ENCODE measurements around the gene TMEM129.

TMEM129 gene

DNA sequence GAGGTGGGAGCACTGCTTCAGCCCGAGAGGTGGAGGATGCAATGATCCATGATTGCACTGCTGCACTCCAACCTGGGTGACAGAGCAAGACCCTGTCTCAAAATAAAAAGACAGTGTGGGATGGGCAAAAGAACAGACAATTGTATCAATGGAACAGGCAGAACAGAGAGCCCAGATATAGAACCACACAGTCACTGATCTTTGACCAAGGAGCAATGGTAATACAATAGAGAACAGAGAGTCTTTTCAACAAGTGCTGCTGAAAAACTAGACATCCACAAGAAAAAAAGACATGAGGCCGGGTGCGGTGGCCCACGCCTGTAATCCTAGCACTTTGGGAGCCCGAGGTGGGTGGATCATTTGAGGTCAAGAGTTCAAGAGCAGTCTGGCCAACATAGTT is 42.9 kb downstream of the TMEM129 start:
- H3K27me3 ChIP-seq (ENCODE audit: insufficient read depth, low read length): no peaks in the 10 kb centered on the region
- TF ChIP-seq EZH2 (IDR thresholded peaks at IDR 0.05; ENCODE audit: borderline replicate concordance, low read length): no peak
- TF ChIP-seq, protein P1, sequence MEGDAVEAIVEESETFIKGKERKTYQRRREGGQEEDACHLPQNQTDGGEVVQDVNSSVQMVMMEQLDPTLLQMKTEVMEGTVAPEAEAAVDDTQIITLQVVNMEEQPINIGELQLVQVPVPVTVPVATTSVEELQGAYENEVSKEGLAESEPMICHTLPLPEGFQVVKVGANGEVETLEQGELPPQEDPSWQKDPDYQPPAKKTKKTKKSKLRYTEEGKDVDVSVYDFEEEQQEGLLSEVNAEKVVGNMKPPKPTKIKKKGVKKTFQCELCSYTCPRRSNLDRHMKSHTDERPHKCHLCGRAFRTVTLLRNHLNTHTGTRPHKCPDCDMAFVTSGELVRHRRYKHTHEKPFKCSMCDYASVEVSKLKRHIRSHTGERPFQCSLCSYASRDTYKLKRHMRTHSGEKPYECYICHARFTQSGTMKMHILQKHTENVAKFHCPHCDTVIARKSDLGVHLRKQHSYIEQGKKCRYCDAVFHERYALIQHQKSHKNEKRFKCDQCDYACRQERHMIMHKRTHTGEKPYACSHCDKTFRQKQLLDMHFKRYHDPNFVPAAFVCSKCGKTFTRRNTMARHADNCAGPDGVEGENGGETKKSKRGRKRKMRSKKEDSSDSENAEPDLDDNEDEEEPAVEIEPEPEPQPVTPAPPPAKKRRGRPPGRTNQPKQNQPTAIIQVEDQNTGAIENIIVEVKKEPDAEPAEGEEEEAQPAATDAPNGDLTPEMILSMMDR (IDR thresholded peaks at IDR 0.05; ENCODE audit: low read length): no peak
- H3K9ac ChIP-seq (ENCODE audit: low read length): no peak overlapping the region
- H3K27ac ChIP-seq (ENCODE audit: low read depth, low read length, poor library complexity, severe bottlenecking): no peak overlapping the region
- H3K4me3 ChIP-seq (ENCODE audit: low read depth, low read length, poor library complexity, severe bottlenecking): no peak overlapping the region
- no peaks in the 10 kb centered on the region for H3K9me2 ChIP-seq (ENCODE audit: low read depth, low read length)
- H3K79me2 ChIP-seq (ENCODE audit: insufficient read depth, low read length): no peaks in the 10 kb centered on the region
- H3K9me3 ChIP-seq (ENCODE audit: low read length): no peaks in the 10 kb centered on the region
- no peaks in the 10 kb centered on the region for H4K20me1 ChIP-seq (ENCODE audit: insufficient read depth, low read length)
- H3K4me2 ChIP-seq (ENCODE audit: low read length): no peak overlapping the region
- no peaks in the 10 kb centered on the region for H3F3A ChIP-seq (ENCODE audit: insufficient read depth, low read length)
- no peaks in the 10 kb centered on the region for H3K4me1 ChIP-seq (ENCODE audit: insufficient read depth, low read length, severe bottlenecking)
- H2AFZ ChIP-seq (ENCODE audit: low read length): no peak overlapping the region
- no peaks in the 10 kb centered on the region for H3K36me3 ChIP-seq (ENCODE audit: insufficient read depth, low read length)

DNA sequence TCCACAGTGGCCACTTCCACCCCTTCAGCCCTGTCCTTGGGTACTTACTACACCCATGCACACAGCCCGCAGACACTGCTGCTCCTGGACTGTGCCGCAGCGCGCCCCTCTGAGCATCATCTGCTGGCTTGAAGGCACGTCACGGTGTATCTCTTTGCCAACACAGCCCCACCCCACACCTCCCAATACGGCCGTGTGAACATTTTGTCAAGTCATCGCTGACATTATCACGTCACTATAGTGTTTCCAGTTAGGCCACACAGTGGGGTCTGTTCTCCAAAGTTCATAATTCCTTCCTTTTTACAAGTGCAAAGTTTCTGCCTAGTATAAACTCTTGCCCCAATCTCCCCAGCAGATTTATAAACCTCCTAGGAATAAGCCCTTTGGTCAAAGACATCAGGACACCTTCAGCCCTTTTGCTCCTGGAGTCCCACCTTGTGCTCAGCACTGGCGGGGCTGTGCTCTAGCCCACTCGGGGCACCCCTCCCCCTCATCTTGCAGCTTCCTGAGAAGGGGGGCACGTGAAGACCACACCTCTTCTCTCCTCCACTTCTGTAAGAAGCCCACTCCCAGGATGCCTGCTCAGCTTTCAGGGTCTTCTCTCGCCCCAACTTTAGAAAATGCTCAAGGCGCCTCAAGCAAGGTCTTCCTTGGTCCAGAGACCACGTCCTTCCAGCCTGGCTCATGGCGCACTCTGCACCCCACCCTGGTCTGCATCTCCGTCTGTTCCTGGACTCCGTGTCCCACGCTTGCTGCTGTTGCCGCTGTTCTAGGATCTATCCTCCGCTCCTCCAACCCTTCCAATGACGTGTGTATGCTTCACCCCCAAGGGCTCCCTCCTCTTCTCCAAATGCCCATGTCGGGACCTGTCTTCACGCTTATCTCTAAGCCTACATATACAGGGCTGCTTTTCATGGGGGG is 44.3 kb downstream of the TMEM129 start:
- H3K4me2 ChIP-seq (ENCODE audit: low read length): no peak overlapping the region

DNA sequence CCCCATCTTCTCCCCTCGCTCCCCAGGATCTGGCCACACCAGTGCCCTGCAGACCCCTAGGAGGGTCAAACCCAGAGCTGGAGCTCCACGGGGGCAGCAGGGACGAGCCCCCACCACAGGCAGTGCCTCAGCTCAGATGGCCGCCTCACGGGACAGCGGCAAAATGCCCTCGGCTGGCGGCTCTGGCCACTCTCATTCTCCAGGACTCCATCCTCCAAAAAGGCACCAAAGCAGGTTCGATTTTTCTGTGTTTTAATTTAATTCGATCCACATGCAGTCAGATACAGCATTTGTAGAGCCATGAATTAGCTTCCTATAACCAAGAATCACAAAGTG is 45.4 kb downstream of the TMEM129 start:
- H3F3A ChIP-seq (ENCODE audit: insufficient read depth, low read length): no peaks in the 10 kb centered on the region
- no peak overlapping the region for H3K4me2 ChIP-seq (ENCODE audit: low read length)
- H3K4me3 ChIP-seq (ENCODE audit: low read depth, low read length, poor library complexity, severe bottlenecking): no peak overlapping the region
- no peaks in the 10 kb centered on the region for H3K9me2 ChIP-seq (ENCODE audit: low read depth, low read length)
- no peaks in the 10 kb centered on the region for H3K4me1 ChIP-seq (ENCODE audit: insufficient read depth, low read length, severe bottlenecking)
- no peak overlapping the region for H3K27ac ChIP-seq (ENCODE audit: low read depth, low read length, poor library complexity, severe bottlenecking)
- TF ChIP-seq, protein P1 (IDR thresholded peaks at IDR 0.05; ENCODE audit: low read length): no peak
- TF ChIP-seq EZH2 (IDR thresholded peaks at IDR 0.05; ENCODE audit: borderline replicate concordance, low read length): no peak
- no peaks in the 10 kb centered on the region for H3K27me3 ChIP-seq (ENCODE audit: insufficient read depth, low read length)
- no peaks in the 10 kb centered on the region for H3K9me3 ChIP-seq (ENCODE audit: low read length)
- H2AFZ ChIP-seq (ENCODE audit: low read length): no peak overlapping the region
- H3K36me3 ChIP-seq (ENCODE audit: insufficient read depth, low read length): no peaks in the 10 kb centered on the region
- H3K79me2 ChIP-seq (ENCODE audit: insufficient read depth, low read length): no peaks in the 10 kb centered on the region
- no peaks in the 10 kb centered on the region for H4K20me1 ChIP-seq (ENCODE audit: insufficient read depth, low read length)
- no peak overlapping the region for H3K9ac ChIP-seq (ENCODE audit: low read length)

More for the DNA sequence above, 44.3 kb downstream of the TMEM129 start:
- no peaks in the 10 kb centered on the region for H3K4me1 ChIP-seq (ENCODE audit: insufficient read depth, low read length, severe bottlenecking)
- no peaks in the 10 kb centered on the region for H3K27me3 ChIP-seq (ENCODE audit: insufficient read depth, low read length)
- H3K9me2 ChIP-seq (ENCODE audit: low read depth, low read length): no peaks in the 10 kb centered on the region
- H3K4me3 ChIP-seq (ENCODE audit: low read depth, low read length, poor library complexity, severe bottlenecking): no peak overlapping the region
- H4K20me1 ChIP-seq (ENCODE audit: insufficient read depth, low read length): no peaks in the 10 kb centered on the region
- no peaks in the 10 kb centered on the region for H3K9me3 ChIP-seq (ENCODE audit: low read length)
- H3K27ac ChIP-seq (ENCODE audit: low read depth, low read length, poor library complexity, severe bottlenecking): no peak overlapping the region
- no peaks in the 10 kb centered on the region for H3K36me3 ChIP-seq (ENCODE audit: insufficient read depth, low read length)
- no peak overlapping the region for H2AFZ ChIP-seq (ENCODE audit: low read length)
- TF ChIP-seq, protein P1 (IDR thresholded peaks at IDR 0.05; ENCODE audit: low read length): no peak
- no peak for TF ChIP-seq EZH2 (IDR thresholded peaks at IDR 0.05; ENCODE audit: borderline replicate concordance, low read length)
- H3K79me2 ChIP-seq (ENCODE audit: insufficient read depth, low read length): no peaks in the 10 kb centered on the region
- no peaks in the 10 kb centered on the region for H3F3A ChIP-seq (ENCODE audit: insufficient read depth, low read length)
- H3K9ac ChIP-seq (ENCODE audit: low read length): no peak overlapping the region

All from OCI-LY1 (cell line).